Renal cortex interstitium (tissue), 11 donors: ENCODE measurements around the gene SPATA17. TPM values are rescaled to one million over a fixed set of nuclear protein-coding genes. Genes with fewer than 3 reads are reported as not detected.

ENCODE experiments used
- DNase-seq, 11 donors: peaks; one replicate each; pipeline ENCODE4 v3.0.0-alpha.2; 2013; ENCODE audit warnings: low read depth in 9 of 11, low spot score in 4 of 11; ENCODE audit errors: extremely low read depth in 1 of 11
- polyA plus RNA-seq, 3 donors: library from polyadenylated mRNA; unstranded; fragments of 120-200 nt; gene quantifications; one replicate each; pipeline ENCODE4 v1.2.1, GENCODE V29; 2013; ENCODE audit not compliant: insufficient read length in 3 of 3

The SPATA17 gene
- polyA plus RNA-seq, 3 donors: 11.9 to 14.0 (median 12.9) TPM

- no peak for DNase-seq
These were observed 260.8 kb downstream of the SPATA17 start for GRCh38 chr1:217891966-217892365.

GRCh38 chr1:217892750-217893149 lies 261.6 kb downstream of the SPATA17 start:
- no peak for DNase-seq

GRCh38 chr1:217895841-217896240 lies 264.7 kb downstream of the SPATA17 start:
- DNase-seq: no peak

- no peak for DNase-seq
These were observed 265.3 kb downstream of the SPATA17 start for GRCh38 chr1:217896490-217896889.

GRCh38 chr1:217897100-217897499 lies 266.0 kb downstream of the SPATA17 start:
- DNase-seq: no peak

- no peak for DNase-seq
These were observed 268.5 kb downstream of the SPATA17 start for GRCh38 chr1:217899614-217900013.

GRCh38 chr1:217907504-217907903 lies 276.4 kb downstream of the SPATA17 start:
- no peak for DNase-seq

GRCh38 chr1:217910203-217910602 lies 279.1 kb downstream of the SPATA17 start:
- no peak for DNase-seq

- no peak for DNase-seq
These were observed 279.7 kb downstream of the SPATA17 start for GRCh38 chr1:217910791-217911320.

- no peak for DNase-seq
These were observed 280.8 kb downstream of the SPATA17 start for GRCh38 chr1:217911908-217912307.

- DNase-seq: no peak
These were observed 286.2 kb downstream of the SPATA17 start for GRCh38 chr1:217917281-217917887.

- no peak for DNase-seq
These were observed 288.7 kb downstream of the SPATA17 start for GRCh38 chr1:217919683-217920388.

Other genes starting within 250 kb of the SPATA17 start
- 10 to 100 TPM; 22.9 to 25.9 (median 24.9) TPM for gene GPATCH2, start 254 bp upstream of the SPATA17 start, polyA plus RNA-seq